Stomach (tissue), 9 donors: ENCODE data around the gene CKB. TPM values are rescaled to one million over a fixed set of nuclear protein-coding genes. Genes with fewer than 3 reads are reported as not detected.

ENCODE experiments used
- DNase-seq, 2 donors: peaks; one replicate each; pipeline versions ENCODE4 v3.0.0 to v3.0.0-alpha.2; 2013 to 2019
- H3K27ac ChIP-seq, 5 donors: fragments of 200-600 bp in 4 of 5; sonication (generic) in 4 of 5; one replicate each; pipeline ENCODE4 v1.5.1; 2013 to 2019; ENCODE audit warnings: mild to moderate bottlenecking in 1 of 5, moderate library complexity in 1 of 5
- H3K27me3 ChIP-seq, 3 donors: fragments of 200-600 bp; sonication (generic); one replicate each; pipeline ENCODE4 v1.5.1; 2017 to 2019; ENCODE audit warnings: mixed run types in 1 of 3
- H3K36me3 ChIP-seq, 4 donors: fragments of 200-600 bp; sonication (generic); 1 replicate in 3 of 4; 2 replicates in 1 of 4; pipeline ENCODE4 v1.5.1; 2016 to 2019
- H3K4me1 ChIP-seq, 4 donors: fragments of 200-600 bp; sonication (generic); one replicate each; pipeline ENCODE4 v1.5.1; 2016 to 2019
- H3K4me3 ChIP-seq, 4 donors: fragments of 200-600 bp; sonication (generic) in 3 of 4; one replicate each; pipeline ENCODE4 v1.5.1; 2016 to 2019; ENCODE audit warnings: mild to moderate bottlenecking in 1 of 4
- H3K9me3 ChIP-seq, 4 donors: fragments of 200-600 bp; sonication (generic); one replicate each; pipeline ENCODE4 v1.5.1; 2016 to 2019
- EP300 ChIP-seq: sonication (generic); formaldehyde crosslinking; IDR thresholded peaks from one replicate; pipeline ENCODE4 v1.6.1; 2017; ENCODE audit warnings: antibody characterized with exemption
- POLR2A ChIP-seq, 4 donors: fragments of 450-650 bp; IDR thresholded peaks; one replicate each; pipeline ENCODE4 v1.6.1; 2016; ENCODE audit warnings: antibody characterized with exemption in 4 of 4, control low read depth in 2 of 4, mild to moderate bottlenecking in 1 of 4, moderate library complexity in 1 of 4
- POLR2AphosphoS5 ChIP-seq, 3 donors: sonication (generic); formaldehyde crosslinking; IDR thresholded peaks; one replicate each; pipeline ENCODE4 v1.6.1; 2016; ENCODE audit warnings: antibody characterized with exemption in 3 of 3
- WGBS, 5 donors: extraction: QIAGEN DNeasy Blood & Tissue Kit in 3 of 5; methylation state at CpG; one replicate each; pipeline versions ENCODE4 v1.1.5 to v1.1.7; 2013 to 2018; 5-methylcytosine and 5-hydroxymethylcytosine counted together
- intact Hi-C: fragments of 100-400 bp; cut with DNase I; formaldehyde crosslinking; loops from one replicate; pipeline ENCODE4 v1.15.1; 2023; ENCODE audit warnings: low total_unique reads
- polyA plus RNA-seq, 3 donors: library from polyadenylated mRNA; stranded (reverse); fragments of 200-250 nt; gene quantifications; one replicate each; pipeline ENCODE4 v1.2.3, GENCODE V29; 2013
- total RNA-seq, 5 donors: library from RNA; depleted of rRNA; stranded (reverse); fragments of >200 nt; gene quantifications; one replicate each; pipeline versions ENCODE4 v1.1.0 to v1.2.3, GENCODE V29; 2014 to 2016
- TF ChIP-seq, protein P1 (sequence below), 7 experiments: fragments of 450-650 bp in 4 of 7; fragments of 200-600 bp in 3 of 7; sonication (generic) in 3 of 7; IDR thresholded peaks; one replicate each; pipeline ENCODE4 v1.5.1; 2016 to 2019; ENCODE audit warnings: antibody characterized with exemption in 7 of 7, control low read depth in 2 of 7, mild to moderate bottlenecking in 1 of 7
- donor health status: healthy with polysubstance abuse.
- donor health status: Bipolar disorder and iron deficiency.
- donor health status: healthy.

The CKB gene
- total and polyA plus RNA-seq, 8 donors, result 216 to 1,146 (median 806) TPM

DNA sequence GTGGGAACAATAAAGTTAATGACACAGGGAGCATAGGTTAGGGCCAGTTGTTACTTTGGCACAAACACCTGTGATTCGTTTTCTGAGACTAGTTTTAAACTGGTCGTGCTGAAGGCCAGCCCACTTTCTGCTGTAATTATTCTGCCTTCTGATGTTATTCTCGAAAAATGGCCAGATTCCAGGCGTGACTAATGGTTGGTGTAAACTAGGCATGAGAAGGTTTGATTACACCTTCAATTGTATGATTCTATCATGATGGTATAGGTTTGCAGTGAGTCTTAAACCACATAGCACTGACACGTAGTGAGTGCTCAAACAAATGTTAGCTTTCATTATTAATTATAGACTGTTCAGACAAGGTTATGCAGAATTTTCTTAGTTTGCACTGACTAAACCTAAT lies 39.0 kb downstream of the CKB start:
- peak; percentile 34 to 47 for DNase-seq

DNA sequence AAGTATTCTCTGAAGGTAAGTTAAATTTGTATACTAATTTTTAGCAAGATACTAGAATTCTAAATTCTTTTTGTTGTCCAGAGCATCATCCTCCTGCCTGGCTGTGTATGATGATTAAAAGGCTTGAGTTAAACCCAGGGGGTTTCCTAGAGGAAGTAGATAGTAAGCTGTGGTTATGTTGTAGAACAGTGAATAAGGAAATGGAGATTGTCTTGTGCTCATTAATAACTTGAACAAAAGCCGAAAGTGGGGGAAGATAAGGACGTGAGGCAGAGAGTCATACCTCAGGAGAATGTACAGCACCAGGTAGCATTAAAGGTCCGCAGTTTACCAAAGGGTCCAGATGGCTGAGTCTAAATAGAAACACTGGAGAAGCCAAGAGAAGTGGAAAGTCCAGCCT lies 42.0 kb downstream of the CKB start:
- Histone ChIP-seq H3K4me3 (no peak overlapping the region), H3K27me3 (no peaks in the 10 kb centered on the region), H3K36me3 (peaks cover 24 to 95% (median 90%) of the 10 kb centered on the region in 4 donors), H3K27ac (peak overlapping the region in 1 of 5 donors; percentile 15), H3K9me3 (no peaks in the 10 kb centered on the region), H3K4me1 (peaks cover 0 to 47% (median 16%) of the 10 kb centered on the region in 4 donors)
- peak in 1 of 2 donors; percentile 15 for DNase-seq
- intact Hi-C loops, result no loop called here
- 28 to 54% (median 41%) methylated on average over 3 of the region's 3 CpGs for WGBS, 5 donors
- TF ChIP-seq, protein P1, sequence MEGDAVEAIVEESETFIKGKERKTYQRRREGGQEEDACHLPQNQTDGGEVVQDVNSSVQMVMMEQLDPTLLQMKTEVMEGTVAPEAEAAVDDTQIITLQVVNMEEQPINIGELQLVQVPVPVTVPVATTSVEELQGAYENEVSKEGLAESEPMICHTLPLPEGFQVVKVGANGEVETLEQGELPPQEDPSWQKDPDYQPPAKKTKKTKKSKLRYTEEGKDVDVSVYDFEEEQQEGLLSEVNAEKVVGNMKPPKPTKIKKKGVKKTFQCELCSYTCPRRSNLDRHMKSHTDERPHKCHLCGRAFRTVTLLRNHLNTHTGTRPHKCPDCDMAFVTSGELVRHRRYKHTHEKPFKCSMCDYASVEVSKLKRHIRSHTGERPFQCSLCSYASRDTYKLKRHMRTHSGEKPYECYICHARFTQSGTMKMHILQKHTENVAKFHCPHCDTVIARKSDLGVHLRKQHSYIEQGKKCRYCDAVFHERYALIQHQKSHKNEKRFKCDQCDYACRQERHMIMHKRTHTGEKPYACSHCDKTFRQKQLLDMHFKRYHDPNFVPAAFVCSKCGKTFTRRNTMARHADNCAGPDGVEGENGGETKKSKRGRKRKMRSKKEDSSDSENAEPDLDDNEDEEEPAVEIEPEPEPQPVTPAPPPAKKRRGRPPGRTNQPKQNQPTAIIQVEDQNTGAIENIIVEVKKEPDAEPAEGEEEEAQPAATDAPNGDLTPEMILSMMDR (IDR thresholded peaks at IDR 0.05), result peak in 1 of 7 experiments; percentile 6
- TF ChIP-seq POLR2A (IDR thresholded peaks at IDR 0.05), result no peak

More for the DNA sequence above, 39.0 kb downstream of the CKB start:
- H3K36me3 ChIP-seq, result peaks cover 17 to 92% (median 85%) of the 10 kb centered on the region in 4 donors
- TF ChIP-seq POLR2AphosphoS5 (IDR thresholded peaks at IDR 0.05), result peak in 1 of 3 donors; percentile 47
- TF ChIP-seq, protein P1 (IDR thresholded peaks at IDR 0.05), result no peak
- H3K27ac ChIP-seq, result peak overlapping the region in 3 of 5 donors; percentile 4 to 32 (median 25)
- H3K27me3 ChIP-seq, result no peaks in the 10 kb centered on the region
- no peaks in the 10 kb centered on the region for H3K9me3 ChIP-seq
- H3K4me1 ChIP-seq, result peaks cover 0 to 47% (median 16%) of the 10 kb centered on the region in 4 donors
- 27 to 38% (median 31%) methylated on average over 5 of the region's 5 CpGs for WGBS, 5 donors
- intact Hi-C loops, result no loop called here
- H3K4me3 ChIP-seq, result no peak overlapping the region

DNA sequence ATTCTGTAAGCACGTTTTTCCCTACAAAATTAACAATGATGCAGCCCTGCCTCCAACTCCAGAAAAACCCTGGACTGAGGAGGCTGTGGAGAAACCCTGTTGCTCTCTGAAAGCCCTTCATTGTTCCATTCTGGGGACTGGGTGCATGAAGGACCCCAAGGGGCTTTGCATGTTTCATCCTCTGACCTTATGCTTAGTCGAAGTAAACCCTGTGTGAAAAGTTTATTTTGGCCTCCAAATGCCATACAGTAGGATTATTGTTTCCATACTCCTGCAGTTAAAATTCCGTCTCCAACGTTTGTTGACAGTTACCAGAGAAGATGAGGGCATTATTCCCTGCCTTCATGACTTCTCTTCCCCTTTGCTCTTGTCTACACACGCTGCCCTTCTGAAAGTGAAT lies 46.0 kb downstream of the CKB start:
- no peak overlapping the region for H3K27ac ChIP-seq
- TF ChIP-seq EP300 (no peak), POLR2A (IDR thresholded peaks at IDR 0.05) (no peak), POLR2AphosphoS5 (IDR thresholded peaks at IDR 0.05) (no peak)
- TF ChIP-seq, protein P1 (IDR thresholded peaks at IDR 0.05), result no peak
- no peaks in the 10 kb centered on the region for H3K9me3 ChIP-seq
- 81 to 90% (median 82%) methylated on average over 5 of the region's 5 CpGs for WGBS, 5 donors
- peaks cover 0 to 14% (median 3%) of the 10 kb centered on the region in 4 donors for H3K4me1 ChIP-seq
- no peaks in the 10 kb centered on the region for H3K27me3 ChIP-seq
- no peak overlapping the region for H3K4me3 ChIP-seq
- no peak for DNase-seq
- peaks cover 40 to 100% (median 96%) of the 10 kb centered on the region in 4 donors for H3K36me3 ChIP-seq
- intact Hi-C loops, result no loop called here

DNA sequence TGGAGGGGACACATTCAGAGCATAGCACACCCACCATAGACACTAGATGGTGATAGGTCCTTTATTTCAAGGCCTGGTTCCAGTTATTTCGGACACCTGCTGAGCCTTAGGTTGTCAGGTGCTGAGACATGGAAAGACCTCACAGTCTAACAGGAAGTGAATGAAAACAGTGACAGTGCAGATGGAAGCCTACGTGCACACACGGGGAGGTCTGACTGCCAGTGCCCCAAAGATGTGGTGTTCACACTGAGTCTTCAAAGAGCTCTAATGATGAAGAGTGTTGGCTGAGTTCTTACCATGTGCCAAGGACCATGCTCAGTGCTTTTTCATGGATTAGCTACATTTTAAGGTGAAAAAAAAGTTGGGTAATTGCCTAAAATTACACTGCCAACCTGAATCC lies 46.6 kb downstream of the CKB start:
- intact Hi-C loops, result no loop called here
- TF ChIP-seq, protein P1 (IDR thresholded peaks at IDR 0.05), result no peak
- no peak for TF ChIP-seq EP300
- TF ChIP-seq POLR2AphosphoS5 (IDR thresholded peaks at IDR 0.05), result no peak
- TF ChIP-seq POLR2A (IDR thresholded peaks at IDR 0.05), result no peak
- no peak for DNase-seq
- WGBS, 5 donors, result 94 to 98% (median 95%) methylated on average over 3 of the region's 3 CpGs
- peaks cover 0 to 10% (median 3%) of the 10 kb centered on the region in 4 donors for H3K4me1 ChIP-seq
- no peak overlapping the region for H3K27ac ChIP-seq
- H3K9me3 ChIP-seq, result no peaks in the 10 kb centered on the region
- no peak overlapping the region for H3K4me3 ChIP-seq
- H3K27me3 ChIP-seq, result no peaks in the 10 kb centered on the region
- peaks cover 43 to 100% (median 96%) of the 10 kb centered on the region in 4 donors for H3K36me3 ChIP-seq
